ENCODE results near the gene PHF19. TPM values are rescaled to one million over a fixed set of nuclear protein-coding genes. Genes with fewer than 3 reads are reported as not detected.
A peak's percentile ranks its signal among the peaks of the same experiment; 100 is the strongest.

The PHF19 gene
- total and polyA plus RNA-seq, 2 donors, result 32.6 to 47.1 TPM

DNA sequence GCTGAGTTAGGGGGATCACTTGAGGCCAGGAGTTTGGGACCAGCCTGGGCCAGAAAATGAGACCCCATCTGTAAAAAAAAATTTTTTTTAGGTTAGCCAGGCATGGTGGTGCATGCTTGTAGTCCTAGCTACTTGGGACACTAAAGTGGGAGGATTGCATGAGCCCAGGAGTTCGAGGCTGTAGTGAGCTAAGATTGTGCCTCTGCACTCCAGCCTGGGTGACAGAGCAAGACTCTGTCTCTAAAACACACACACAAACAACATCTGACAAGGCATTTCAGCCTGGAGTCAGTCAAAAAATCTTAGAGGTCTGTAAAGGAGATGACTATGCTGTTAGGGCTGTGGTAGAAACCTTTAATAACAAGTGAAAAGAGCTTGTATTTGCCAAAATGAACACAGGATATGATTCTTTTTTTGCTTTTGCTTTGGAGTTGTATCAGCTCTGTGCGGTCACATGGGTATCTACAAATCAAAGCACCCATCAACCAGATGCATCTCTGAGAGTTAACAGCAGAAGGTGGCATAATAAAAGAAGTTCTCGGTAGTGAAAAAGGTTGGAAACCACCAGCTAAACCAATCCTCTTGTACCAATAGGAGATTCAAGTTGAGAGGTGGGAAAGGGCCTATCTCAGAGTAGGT, 30.6 kb downstream of the PHF19 start:
- Histone ChIP-seq H3K27me3 (ENCODE audit: control insufficient read depth in 2 of 2, insufficient read depth in 1 of 2, low read length in 1 of 2) (no peaks in the 10 kb centered on the region), H3K36me3 (ENCODE audit: control insufficient read depth in 2 of 2, insufficient read depth in 2 of 2, low read length in 1 of 2) (peaks cover 17 to 40% of the 10 kb centered on the region in 2 donors), H3K9me3 (ENCODE audit: control insufficient read depth in 2 of 2, insufficient read depth in 1 of 2, low read length in 1 of 2) (peaks cover 0 to 12% of the 10 kb centered on the region in 2 donors), H3K4me3 (ENCODE audit: low read length in 2 of 2) (no peak overlapping the region), H3K4me1 (ENCODE audit: control insufficient read depth in 2 of 2, insufficient read depth in 2 of 2, low read length in 2 of 2) (peaks cover 30 to 37% of the 10 kb centered on the region in 2 donors), H3K27ac (ENCODE audit: low read depth in 1 of 2, low read length in 1 of 2) (peak overlapping the region; percentile 67 to 70)
- 63% methylated on average over 3 of the region's 3 CpGs for WGBS
- peak in 2 of 9 donors; percentile 51 to 73 for DNase-seq (ENCODE audit: low read depth in 6 of 9, low spot score in 9 of 9)

DNA sequence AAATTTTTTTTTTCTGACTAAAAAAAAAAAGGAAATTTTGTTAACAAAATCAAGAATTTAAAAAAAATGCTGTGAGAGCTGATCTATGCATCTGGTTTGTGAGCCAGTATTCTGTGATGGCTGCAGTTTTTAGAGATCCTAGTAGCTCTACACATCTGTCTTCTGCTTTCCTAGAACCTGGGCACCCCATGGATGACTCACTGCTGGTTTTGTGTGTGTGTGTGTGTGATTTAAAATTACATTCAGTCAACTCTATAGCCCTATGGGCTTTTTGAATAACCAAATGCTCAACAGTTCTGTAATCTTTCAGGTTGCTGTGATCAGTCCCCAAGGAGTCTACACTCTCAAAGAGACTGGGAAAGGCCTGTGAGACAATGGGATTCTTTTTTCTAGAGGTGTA, 31.7 kb downstream of the PHF19 start:
- H3K27me3 ChIP-seq (ENCODE audit: control insufficient read depth in 2 of 2, insufficient read depth in 1 of 2, low read length in 1 of 2), result no peaks in the 10 kb centered on the region
- peaks cover 12 to 37% of the 10 kb centered on the region in 2 donors for H3K36me3 ChIP-seq (ENCODE audit: control insufficient read depth in 2 of 2, insufficient read depth in 2 of 2, low read length in 1 of 2)
- no peak overlapping the region for H3K27ac ChIP-seq (ENCODE audit: low read depth in 1 of 2, low read length in 1 of 2)
- peaks cover 0 to 12% of the 10 kb centered on the region in 2 donors for H3K9me3 ChIP-seq (ENCODE audit: control insufficient read depth in 2 of 2, insufficient read depth in 1 of 2, low read length in 1 of 2)
- H3K4me3 ChIP-seq (ENCODE audit: low read length in 2 of 2), result no peak overlapping the region
- no peak for DNase-seq (ENCODE audit: low read depth in 6 of 9, low spot score in 9 of 9)
- peaks cover 30 to 37% of the 10 kb centered on the region in 2 donors for H3K4me1 ChIP-seq (ENCODE audit: control insufficient read depth in 2 of 2, insufficient read depth in 2 of 2, low read length in 2 of 2)

DNA sequence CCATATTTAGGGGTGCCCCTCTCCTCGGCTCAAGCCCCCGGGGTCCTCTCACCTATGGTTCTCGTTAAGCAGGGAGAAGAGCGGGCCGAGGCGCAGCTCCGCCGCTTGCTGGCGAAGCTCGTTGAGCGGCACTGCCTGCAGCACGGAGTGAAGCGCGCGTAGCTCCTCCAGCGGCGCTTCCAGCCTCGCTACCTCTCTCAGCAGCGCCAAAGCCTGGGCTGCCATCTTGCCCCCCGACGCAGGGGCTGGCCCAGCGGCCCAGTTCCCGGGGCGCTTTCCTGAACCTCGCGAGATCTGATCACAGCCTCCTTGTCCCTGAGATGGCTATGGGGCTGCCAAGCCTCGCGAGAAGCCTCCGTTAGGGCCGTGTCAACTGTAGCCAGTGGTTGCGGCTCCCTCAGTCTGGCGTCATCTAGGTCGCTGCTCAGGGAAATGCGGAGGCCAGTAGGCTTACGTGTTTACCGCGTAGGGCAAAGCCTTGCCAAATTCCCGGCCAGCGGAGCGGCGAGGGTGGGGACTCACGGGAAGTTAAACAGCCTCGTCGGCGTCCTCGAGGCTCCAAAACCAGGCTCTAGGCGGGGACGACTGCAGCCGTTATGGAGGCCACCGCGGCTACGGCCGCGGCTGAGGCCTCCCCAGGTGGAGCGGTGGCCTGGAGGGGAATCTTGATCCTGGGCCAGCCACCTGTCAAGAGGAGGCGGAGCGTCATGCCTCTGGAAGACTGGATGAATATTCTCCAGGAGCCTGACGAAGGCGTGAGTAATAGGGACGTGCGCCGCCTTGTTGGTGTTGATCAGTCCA, 34.1 kb downstream of the PHF19 start, which contains the start of gene PSMD5:
PSMD5 (minus strand) TSS at position 238 of the 801 bp plus-strand sequence; CDS start at position 225, 13 bp downstream.
- H3K9me3 ChIP-seq (ENCODE audit: control insufficient read depth in 2 of 2, insufficient read depth in 1 of 2, low read length in 1 of 2), result peaks cover 0 to 12% of the 10 kb centered on the region in 2 donors
- peak within 1 kb of the TSS; percentile 75 to 87 for H3K4me3 ChIP-seq (ENCODE audit: low read length in 2 of 2)
- H3K4me1 ChIP-seq (ENCODE audit: control insufficient read depth in 2 of 2, insufficient read depth in 2 of 2, low read length in 2 of 2), result peaks cover 30 to 37% of the 10 kb centered on the region in 2 donors
- no peaks in the 10 kb centered on the region for H3K27me3 ChIP-seq (ENCODE audit: control insufficient read depth in 2 of 2, insufficient read depth in 1 of 2, low read length in 1 of 2)
- H3K27ac ChIP-seq (ENCODE audit: low read depth in 1 of 2, low read length in 1 of 2), result peak within 1 kb of the TSS; percentile 96 to 99
- peaks cover 12 to 29% of the 10 kb centered on the region in 2 donors for H3K36me3 ChIP-seq (ENCODE audit: control insufficient read depth in 2 of 2, insufficient read depth in 2 of 2, low read length in 1 of 2)
- peak; percentile 92 to 98 (median 94) for DNase-seq (ENCODE audit: low read depth in 6 of 9, low spot score in 9 of 9)
- WGBS, result 3% methylated on average over 62 of the region's 62 CpGs

DNA sequence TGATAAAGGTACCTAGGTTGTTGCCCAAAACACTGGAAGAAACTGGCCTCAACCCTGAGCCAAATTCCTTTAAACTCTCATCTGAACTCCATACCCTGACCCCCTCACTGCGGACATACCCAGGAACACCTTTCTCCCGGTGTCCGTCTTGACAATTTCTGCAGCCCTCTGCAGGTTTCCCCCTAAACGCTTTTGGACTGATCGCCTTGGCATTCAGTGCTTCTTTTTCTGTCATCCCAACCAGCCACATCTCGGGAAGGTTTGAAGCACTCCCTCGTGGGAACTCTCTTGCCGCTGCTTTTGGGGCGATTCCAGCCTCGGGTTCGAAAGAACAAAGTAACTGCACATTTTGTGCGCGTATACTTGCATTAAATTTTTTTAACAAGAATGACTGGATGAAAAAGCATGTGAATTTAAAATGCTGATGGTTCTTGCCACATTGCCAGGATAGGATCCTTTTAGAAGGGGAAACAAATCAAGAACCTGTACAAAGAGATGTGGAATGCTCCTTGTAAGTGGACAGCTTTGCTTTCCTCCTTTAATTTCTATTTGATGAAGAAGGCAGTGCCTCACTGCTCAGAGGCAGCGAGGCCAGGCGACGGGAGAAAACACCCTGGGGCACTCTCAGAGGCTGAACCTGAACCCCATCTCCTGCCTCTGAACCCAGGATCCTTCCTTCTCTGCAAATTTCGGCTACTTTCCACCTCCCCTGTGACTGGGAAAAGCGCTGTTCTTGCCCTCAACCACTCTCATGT, 34.9 kb downstream of the PHF19 start:
- Histone ChIP-seq H3K9me3 (ENCODE audit: control insufficient read depth in 2 of 2, insufficient read depth in 1 of 2, low read length in 1 of 2) (peaks cover 0 to 12% of the 10 kb centered on the region in 2 donors), H3K4me1 (ENCODE audit: control insufficient read depth in 2 of 2, insufficient read depth in 2 of 2, low read length in 2 of 2) (peaks cover 30 to 36% of the 10 kb centered on the region in 2 donors), H3K27me3 (ENCODE audit: control insufficient read depth in 2 of 2, insufficient read depth in 1 of 2, low read length in 1 of 2) (no peaks in the 10 kb centered on the region), H3K27ac (ENCODE audit: low read depth in 1 of 2, low read length in 1 of 2) (peak overlapping the region; percentile 96 to 99), H3K4me3 (ENCODE audit: low read length in 2 of 2) (peak overlapping the region; percentile 75 to 87), H3K36me3 (ENCODE audit: control insufficient read depth in 2 of 2, insufficient read depth in 2 of 2, low read length in 1 of 2) (peaks cover 11 to 30% of the 10 kb centered on the region in 2 donors)
- DNase-seq (ENCODE audit: low read depth in 6 of 9, low spot score in 9 of 9), result peak in 2 of 9 donors; percentile 26 to 37
- WGBS, result 49% methylated on average over 18 of the region's 18 CpGs

DNA sequence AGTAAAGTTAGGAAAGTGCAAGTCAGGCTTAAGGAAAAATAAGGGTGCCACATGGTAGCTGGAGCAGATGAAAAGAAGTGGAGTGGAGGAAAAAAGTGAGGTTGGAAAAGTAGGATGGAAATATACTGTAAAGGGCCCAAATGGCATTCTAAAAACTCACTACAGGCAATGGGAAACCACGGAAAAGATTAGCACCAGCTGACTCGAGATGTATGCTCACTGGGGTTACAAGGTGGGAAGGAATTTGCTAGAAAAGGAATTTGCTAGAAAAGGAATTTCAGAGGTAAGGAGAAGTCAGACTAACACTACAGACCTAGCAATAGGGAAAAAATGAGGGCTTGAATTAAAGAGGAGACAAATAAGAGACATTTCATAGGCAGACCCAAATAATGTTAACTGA, 37.8 kb downstream of the PHF19 start:
- Histone ChIP-seq H3K4me3 (ENCODE audit: low read length in 2 of 2) (no peak overlapping the region), H3K27ac (ENCODE audit: low read depth in 1 of 2, low read length in 1 of 2) (no peak overlapping the region), H3K27me3 (ENCODE audit: control insufficient read depth in 2 of 2, insufficient read depth in 1 of 2, low read length in 1 of 2) (no peaks in the 10 kb centered on the region), H3K36me3 (ENCODE audit: control insufficient read depth in 2 of 2, insufficient read depth in 2 of 2, low read length in 1 of 2) (peaks cover 0 to 14% of the 10 kb centered on the region in 2 donors), H3K9me3 (ENCODE audit: control insufficient read depth in 2 of 2, insufficient read depth in 1 of 2, low read length in 1 of 2) (peaks cover 0 to 14% of the 10 kb centered on the region in 2 donors), H3K4me1 (ENCODE audit: control insufficient read depth in 2 of 2, insufficient read depth in 2 of 2, low read length in 2 of 2) (peaks cover 17% of the 10 kb centered on the region in 2 donors)
- WGBS, result 98% methylated on average over 2 of the region's 2 CpGs
- DNase-seq (ENCODE audit: low read depth in 6 of 9, low spot score in 9 of 9), result no peak

DNA sequence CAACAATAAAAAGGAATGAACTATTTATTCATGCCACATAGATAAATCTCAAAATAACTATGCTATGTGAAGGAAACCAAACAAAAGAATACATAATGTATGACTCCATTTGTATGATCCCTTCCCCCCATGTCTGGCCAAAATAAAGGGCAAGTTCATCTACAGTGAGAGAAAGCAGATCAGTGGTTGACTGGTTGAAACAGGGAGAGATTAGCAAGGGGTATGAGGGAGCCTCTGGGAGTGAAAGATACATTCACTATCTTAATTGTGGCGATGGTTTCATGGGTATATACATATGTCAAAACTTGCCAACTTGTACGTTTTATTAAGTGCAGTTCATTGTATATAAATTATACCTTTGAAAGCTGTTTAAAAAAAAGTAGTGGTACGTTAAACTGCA, 39.1 kb downstream of the PHF19 start:
- Histone ChIP-seq H3K4me1 (ENCODE audit: control insufficient read depth in 2 of 2, insufficient read depth in 2 of 2, low read length in 2 of 2) (peaks cover 6 to 8% of the 10 kb centered on the region in 2 donors), H3K27me3 (ENCODE audit: control insufficient read depth in 2 of 2, insufficient read depth in 1 of 2, low read length in 1 of 2) (no peaks in the 10 kb centered on the region), H3K36me3 (ENCODE audit: control insufficient read depth in 2 of 2, insufficient read depth in 2 of 2, low read length in 1 of 2) (peaks cover 5 to 19% of the 10 kb centered on the region in 2 donors), H3K4me3 (ENCODE audit: low read length in 2 of 2) (no peak overlapping the region), H3K27ac (ENCODE audit: low read depth in 1 of 2, low read length in 1 of 2) (no peak overlapping the region), H3K9me3 (ENCODE audit: control insufficient read depth in 2 of 2, insufficient read depth in 1 of 2, low read length in 1 of 2) (peaks cover 0 to 4% of the 10 kb centered on the region in 2 donors)
- WGBS, result 98% methylated on average over 3 of the region's 3 CpGs
- no peak for DNase-seq (ENCODE audit: low read depth in 6 of 9, low spot score in 9 of 9)

DNA sequence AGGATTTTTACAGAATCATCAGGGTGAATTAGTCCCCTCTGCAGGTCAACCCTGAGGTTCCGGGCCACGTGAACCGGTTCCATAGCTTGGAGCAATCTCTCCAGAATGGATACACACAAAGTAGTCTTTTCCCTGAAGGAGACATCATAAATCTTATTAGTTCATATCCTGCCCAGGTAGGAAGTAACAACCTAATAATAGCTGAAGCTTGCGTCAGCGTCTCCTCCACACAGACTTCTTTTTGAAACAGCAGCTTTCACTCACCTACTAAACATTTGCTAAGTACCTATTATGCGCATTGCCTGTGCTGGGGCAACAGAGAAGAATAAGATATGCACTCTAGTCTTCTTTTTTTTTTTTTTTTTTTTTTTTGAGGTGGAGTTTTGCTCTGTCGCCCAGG, 43.7 kb downstream of the PHF19 start:
- H3K4me3 ChIP-seq (ENCODE audit: low read length in 2 of 2), result no peak overlapping the region
- no peaks in the 10 kb centered on the region for H3K4me1 ChIP-seq (ENCODE audit: control insufficient read depth in 2 of 2, insufficient read depth in 2 of 2, low read length in 2 of 2)
- 98% methylated on average over 7 of the region's 7 CpGs for WGBS
- DNase-seq (ENCODE audit: low read depth in 6 of 9, low spot score in 9 of 9), result no peak
- peaks cover 30 to 49% of the 10 kb centered on the region in 2 donors for H3K36me3 ChIP-seq (ENCODE audit: control insufficient read depth in 2 of 2, insufficient read depth in 2 of 2, low read length in 1 of 2)
- peaks cover 0 to 2% of the 10 kb centered on the region in 2 donors for H3K9me3 ChIP-seq (ENCODE audit: control insufficient read depth in 2 of 2, insufficient read depth in 1 of 2, low read length in 1 of 2)
- no peaks in the 10 kb centered on the region for H3K27me3 ChIP-seq (ENCODE audit: control insufficient read depth in 2 of 2, insufficient read depth in 1 of 2, low read length in 1 of 2)
- H3K27ac ChIP-seq (ENCODE audit: low read depth in 1 of 2, low read length in 1 of 2), result no peak overlapping the region

DNA sequence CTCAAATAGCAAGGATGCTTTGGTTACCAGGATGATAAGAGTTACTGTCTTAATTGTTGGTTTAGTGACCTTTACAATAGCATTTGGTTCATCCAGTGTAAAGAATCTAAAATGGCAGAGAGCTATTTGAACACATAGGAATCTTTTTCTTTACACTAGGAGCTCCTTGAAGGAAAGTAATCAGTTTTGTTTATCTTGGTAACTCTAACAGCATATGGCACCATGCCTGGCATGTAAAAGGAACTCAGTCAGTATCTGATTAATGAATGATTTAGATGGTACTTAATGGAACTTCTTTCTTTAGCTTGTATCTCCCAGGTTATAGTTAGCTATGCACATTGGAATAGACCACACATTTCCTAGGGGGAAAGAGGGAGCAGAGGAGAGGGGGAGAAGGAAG, 44.2 kb downstream of the PHF19 start:
- H3K27ac ChIP-seq (ENCODE audit: low read depth in 1 of 2, low read length in 1 of 2), result no peak overlapping the region
- H3K4me3 ChIP-seq (ENCODE audit: low read length in 2 of 2), result no peak overlapping the region
- no peaks in the 10 kb centered on the region for H3K27me3 ChIP-seq (ENCODE audit: control insufficient read depth in 2 of 2, insufficient read depth in 1 of 2, low read length in 1 of 2)
- peaks cover 0 to 2% of the 10 kb centered on the region in 2 donors for H3K9me3 ChIP-seq (ENCODE audit: control insufficient read depth in 2 of 2, insufficient read depth in 1 of 2, low read length in 1 of 2)
- H3K36me3 ChIP-seq (ENCODE audit: control insufficient read depth in 2 of 2, insufficient read depth in 2 of 2, low read length in 1 of 2), result peaks cover 30 to 46% of the 10 kb centered on the region in 2 donors
- H3K4me1 ChIP-seq (ENCODE audit: control insufficient read depth in 2 of 2, insufficient read depth in 2 of 2, low read length in 2 of 2), result no peaks in the 10 kb centered on the region
- no peak for DNase-seq (ENCODE audit: low read depth in 6 of 9, low spot score in 9 of 9)

Data from thymus (tissue), 11 donors.